ENCODE data around the gene ALG5.

ALG5 gene

DNA sequence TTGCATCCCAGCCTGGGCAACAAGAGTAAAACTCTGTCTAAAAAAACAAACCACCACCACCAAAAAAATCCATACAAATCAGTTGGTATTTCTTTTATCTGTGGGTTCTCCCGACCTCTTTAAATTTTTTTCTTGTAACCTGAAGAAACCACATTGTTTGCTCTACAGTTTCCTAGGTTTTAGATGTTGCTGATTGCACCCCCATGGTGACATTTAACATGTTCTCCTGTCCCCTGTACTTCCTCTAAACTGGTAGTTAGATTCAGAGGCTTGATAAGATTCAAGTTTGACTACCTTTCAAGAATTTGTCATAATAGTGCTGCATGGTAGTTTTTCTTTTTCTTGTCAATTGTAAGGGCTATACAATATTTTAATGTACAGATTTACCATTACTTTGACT is 24.0 kb downstream of the ALG5 start:
- DNase-seq = no peak

DNA sequence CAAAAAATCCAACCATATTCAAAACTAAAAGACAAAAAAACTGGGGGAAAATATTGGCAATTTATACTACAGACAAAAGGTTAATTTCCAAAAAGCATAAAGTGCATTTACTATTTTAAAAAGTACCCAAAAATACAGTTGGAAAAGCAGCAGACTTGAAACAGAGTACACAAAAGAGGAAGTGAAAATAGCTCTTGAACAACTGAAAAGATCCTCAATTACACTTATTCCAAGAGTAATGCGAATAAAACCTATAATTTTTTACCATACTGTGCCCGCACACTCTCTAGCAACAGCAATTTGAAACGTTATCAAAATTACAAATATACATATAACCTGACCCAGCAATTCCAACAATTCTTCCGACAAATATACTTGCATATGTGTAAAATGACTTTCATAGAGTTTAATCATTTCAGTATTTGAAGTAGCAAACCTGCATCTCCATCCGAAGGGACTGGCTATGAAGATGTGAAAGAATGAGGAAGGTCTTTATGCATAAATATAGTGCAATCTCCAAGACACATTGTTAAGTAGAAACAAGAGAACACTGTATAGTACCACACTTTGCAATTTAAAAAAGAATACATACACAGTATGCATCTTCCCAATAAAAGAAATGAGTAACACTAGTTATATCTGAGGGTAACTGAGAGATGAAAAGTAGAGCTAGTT is 25.4 kb downstream of the ALG5 start:
- DNase-seq = no peak

GRCh38 chr13:36973009-36973408 is 26.1 kb downstream of the ALG5 start:
- DNase-seq = no peak

GRCh38 chr13:36966404-36966803 is 32.7 kb downstream of the ALG5 start:
- no peak for DNase-seq

GRCh38 chr13:36965767-36966166 is 33.4 kb downstream of the ALG5 start:
- DNase-seq = no peak

- DNase-seq = no peak
These were observed 39.6 kb downstream of the ALG5 start for GRCh38 chr13:36959456-36960116.

DNA sequence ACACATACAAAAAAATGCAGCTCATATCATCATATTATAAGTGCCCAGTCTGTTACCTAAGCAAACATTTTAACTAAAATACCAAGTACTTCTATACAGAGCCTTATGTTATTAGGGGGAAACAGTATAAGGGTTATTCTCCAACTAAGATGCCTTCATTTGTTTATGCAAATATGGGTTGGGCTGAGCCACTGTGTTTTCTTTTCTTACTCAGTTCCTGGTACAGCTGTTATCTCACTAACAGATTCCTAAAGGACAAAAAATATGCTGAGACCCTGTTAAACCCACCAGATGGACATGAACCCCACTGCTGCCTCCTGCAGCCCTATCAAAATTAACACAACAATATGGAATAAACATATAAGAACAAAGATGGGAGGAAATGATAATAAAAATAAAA is 44.6 kb downstream of the ALG5 start:
- DNase-seq = no peak

DNA sequence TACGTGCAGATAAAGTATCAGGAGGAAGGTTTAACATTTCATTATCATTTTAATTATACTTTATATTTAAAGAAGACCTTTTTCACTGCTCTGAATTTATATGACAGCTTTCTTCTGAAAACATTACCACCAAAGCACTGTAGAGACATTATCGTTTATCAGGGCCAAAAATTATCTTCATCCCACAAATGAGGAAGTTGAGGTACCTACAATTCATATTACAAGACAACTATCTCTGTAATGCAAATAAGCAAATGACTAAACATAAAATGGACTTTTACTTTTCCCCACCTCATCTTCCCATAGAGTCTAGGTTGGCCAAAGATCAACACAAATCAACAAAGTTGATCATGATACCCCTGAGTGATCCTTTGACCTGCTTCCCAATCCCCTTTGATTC is 48.2 kb downstream of the ALG5 start:
- DNase-seq = no peak

GRCh38 chr13:36950330-36950729 is 48.8 kb downstream of the ALG5 start:
- DNase-seq = no peak

DNA sequence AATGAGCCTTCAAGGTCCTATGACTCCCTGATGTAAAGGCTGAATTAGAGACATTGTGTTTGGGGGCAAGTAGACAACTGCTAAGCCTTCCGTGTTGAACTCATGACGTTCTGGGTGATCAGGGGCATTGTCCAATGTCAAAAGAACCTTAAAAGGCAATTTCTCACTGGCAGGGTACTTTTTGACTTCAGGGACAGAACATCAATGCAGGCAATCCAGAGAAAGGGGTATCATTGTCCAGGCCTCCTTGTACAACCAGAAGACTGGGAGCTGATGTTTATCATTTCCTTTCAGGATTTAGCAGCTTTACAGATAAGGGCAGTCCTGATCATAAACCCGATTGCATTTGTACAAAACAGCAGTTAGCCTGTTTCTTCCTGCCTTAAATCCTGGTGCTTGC is 54.1 kb downstream of the ALG5 start:
- DNase-seq = no peak

GRCh38 chr13:36925603-36926002 is 73.5 kb downstream of the ALG5 start:
- no peak for DNase-seq

DNA sequence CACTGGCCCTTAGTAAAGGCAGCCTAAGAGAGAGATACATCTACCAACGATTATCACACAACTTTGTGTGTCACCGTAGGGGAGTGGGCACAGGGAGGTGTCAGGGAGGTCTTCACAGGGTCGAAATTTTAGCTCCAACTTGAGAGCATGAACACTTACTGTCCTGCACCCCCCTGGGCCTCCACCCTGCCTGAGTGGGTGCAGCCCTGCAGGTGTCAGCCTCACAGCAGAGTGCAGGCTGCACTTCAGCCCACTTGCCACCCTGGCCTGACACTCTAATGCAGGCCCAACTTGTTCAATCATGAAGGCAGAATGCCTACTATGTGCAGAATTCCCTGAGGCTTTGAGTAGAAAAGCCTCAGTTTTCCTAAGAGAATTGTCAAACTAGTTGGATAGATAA is 75.1 kb downstream of the ALG5 start:
- DNase-seq = no peak

DNA sequence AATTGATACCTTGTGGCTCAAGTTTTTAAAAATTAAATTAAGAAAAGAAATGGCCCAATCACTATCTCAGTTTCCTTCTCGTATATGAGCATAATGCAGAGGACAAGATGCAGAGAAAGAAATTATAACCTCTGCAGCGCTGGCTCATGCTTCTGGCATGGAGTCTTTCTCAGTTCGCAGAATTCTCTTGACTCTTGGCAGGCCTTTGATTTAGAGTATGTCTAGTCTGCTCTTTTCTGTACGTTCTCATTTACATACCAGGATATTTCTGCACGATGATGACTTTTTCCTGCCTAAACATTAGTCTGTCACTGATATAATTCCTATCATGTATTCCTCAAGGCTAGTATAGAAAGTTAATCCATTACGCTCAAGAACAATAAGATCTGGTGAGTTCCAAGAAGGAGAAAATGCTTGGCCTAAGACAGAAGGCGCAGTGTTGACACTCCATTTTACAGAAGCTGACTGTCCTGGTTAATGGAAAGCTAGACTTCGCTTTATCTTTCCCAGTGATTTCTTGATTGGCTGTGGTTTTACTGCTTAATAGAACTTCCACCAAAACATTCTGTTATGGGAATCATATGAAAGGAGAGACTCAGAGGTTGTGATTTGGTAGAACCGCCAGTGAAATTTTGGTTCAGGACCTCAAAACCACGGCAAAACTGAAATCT is 77.4 kb downstream of the ALG5 start:
- DNase-seq = no peak

GRCh38 chr13:36920616-36921185 is 78.4 kb downstream of the ALG5 start:
- no peak for DNase-seq

DNA sequence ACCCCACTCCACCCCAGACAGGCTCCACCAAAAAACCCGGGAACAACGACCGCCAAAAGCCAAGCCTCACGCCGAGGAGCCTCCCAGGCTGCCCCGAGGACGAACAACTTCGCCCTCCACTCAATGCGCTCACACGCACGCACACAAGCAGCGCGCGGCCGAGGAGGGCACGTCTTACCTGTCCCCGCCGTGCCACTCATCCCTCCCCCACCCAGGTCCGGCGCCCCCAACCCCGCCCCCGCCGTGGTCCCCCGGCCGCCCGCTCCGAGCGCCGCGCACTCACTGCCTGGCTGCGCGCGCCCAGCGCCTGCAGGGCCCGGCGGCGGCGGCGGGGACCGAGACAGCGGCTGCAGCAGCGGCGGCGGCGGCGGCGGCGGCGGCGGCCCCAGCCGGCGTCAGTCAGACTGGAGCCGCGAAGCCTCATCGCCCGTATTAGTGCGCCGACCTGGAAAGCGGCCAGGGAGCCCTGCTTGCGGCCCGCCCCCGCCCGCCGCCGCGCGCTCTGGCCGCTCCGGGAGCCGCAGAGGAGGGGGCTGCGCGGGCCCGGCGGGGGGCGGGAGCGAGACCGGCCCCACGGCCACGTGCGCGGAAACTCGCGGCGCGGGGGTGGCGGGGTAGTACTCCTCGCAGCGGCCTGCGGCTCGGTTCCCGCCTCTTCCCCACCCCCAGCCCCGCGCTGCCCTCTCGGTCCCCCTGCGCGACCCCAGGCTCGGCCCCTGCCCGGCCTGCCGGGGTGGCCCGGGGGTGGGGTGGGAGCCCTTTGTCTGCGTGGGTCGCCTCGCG is 79.1 kb downstream of the ALG5 start, which contains the start of gene SMAD9:
TSS of gene SMAD9 (minus strand) at position 406 of the 783 bp plus-strand sequence. CDS start 40,549 bp downstream, outside the sequence.
- DNase-seq = no peak

- DNase-seq = no peak
These were observed 79.8 kb downstream of the ALG5 start for GRCh38 chr13:36919171-36919832.

DNA sequence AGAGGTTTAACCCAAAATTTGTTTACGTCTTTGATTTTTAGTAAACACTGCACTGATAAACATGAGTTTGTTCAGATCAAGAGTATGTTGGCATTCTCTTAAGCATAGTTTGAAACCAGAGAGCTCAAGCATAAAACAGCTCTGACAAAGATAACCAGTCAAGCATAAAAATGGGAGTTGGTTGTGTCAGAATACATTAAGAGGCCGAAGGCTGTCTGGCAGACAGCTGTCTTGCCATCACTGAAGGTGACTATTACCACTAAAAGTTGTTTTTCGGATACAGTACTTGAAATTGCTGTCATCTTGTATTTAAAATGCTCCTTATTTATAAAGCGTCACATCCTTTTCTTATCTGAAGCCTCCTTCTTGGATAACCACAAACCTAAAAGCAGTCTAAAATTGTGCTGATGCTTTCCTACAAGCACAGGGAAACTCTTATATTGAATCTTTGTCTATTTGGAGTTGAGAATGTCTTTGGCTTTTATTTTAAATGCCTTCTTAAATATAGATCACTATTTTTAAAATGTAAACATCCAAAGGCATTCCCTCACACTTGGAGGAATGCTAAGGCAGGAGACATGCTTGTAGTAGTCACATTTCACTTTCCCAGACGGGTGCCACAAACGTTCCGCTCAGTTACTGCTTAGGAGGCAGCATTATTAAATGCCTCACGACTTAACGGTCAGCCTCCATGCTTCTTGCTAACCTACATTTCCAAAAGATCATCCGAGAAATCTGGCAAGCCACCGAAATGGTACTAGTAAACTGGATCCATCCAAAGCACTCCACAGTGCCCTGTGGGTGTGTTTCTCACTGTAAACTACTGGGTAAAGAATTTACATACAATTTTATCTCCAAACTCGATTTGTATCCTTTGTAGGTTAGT is 80.7 kb downstream of the ALG5 start:
- no peak for DNase-seq

GRCh38 chr13:36917311-36917710 is 81.8 kb downstream of the ALG5 start:
- DNase-seq = no peak

- no peak for DNase-seq
These were observed 83.1 kb downstream of the ALG5 start for GRCh38 chr13:36915896-36916640.

DNA sequence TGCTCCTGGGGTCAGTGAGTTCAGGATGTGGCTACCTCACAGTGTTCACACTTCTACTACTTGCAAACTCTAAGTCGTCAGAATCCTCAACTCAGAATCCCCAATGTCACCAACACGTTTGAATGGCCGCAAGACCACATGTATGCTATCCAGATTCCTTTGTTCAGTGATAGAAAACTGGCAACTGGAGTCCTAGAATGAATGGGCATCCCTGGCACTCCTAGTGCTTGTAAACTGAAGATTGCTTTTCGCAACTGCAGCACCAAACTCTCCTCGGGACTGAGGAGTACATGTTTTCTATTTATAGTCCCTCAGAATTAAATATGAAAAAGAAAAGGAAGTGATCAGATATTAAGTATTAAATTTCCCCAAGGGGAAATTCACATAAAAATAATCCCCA is 84.0 kb downstream of the ALG5 start:
- DNase-seq = no peak

- DNase-seq = no peak
These were observed 84.5 kb downstream of the ALG5 start for GRCh38 chr13:36914648-36915047.
